Astrocyte of the spinal cord (primary cell): Measurements from ENCODE around the gene NT5C1A.

Experiments used
- DNase-seq: peaks from one replicate; pipeline ENCODE4 v3.0.0; 2011; ENCODE audit warnings: low read depth, low spot score
- H3K4me3 ChIP-seq: 2 replicates; pipeline ENCODE4 v1.5.1; 2011; ENCODE audit warnings: low read depth, mild to moderate bottlenecking, low read length, moderate library complexity
- CTCF ChIP-seq: IDR thresholded peaks from 2 replicates; pipeline ENCODE4 v1.5.1; 2012; ENCODE audit warnings: low read depth, mild to moderate bottlenecking, low read length, inconsistent platforms
- in situ Hi-C: cut with HindIII; loops from 2 replicates; pipeline ENCODE4 v1.10.0; 2017; ENCODE audit warnings: low sequenced_read_pairs

Gene NT5C1A

GRCh38 chr1:39690225-39690624, 18.3 kb upstream of the NT5C1A start:
- in situ Hi-C loops: no loop called here
- DNase-seq: no peak
- H3K4me3 ChIP-seq: no peak overlapping the region
- no peak for TF ChIP-seq CTCF

GRCh38 chr1:39689635-39690034, 17.7 kb upstream of the NT5C1A start:
- TF ChIP-seq CTCF: no peak
- in situ Hi-C loops: no loop called here
- H3K4me3 ChIP-seq: no peak overlapping the region
- DNase-seq: no peak

- DNase-seq: no peak
- in situ Hi-C loops: no loop called here
- H3K4me3 ChIP-seq: no peak overlapping the region
- no peak for TF ChIP-seq CTCF
These were observed 17.3 kb upstream of the NT5C1A start for GRCh38 chr1:39689214-39689613.

GRCh38 chr1:39688706-39689105, 16.8 kb upstream of the NT5C1A start:
- no peak for DNase-seq
- TF ChIP-seq CTCF: no peak
- in situ Hi-C loops: no loop called here
- no peak overlapping the region for H3K4me3 ChIP-seq

- no peak for DNase-seq
- no peak for TF ChIP-seq CTCF
- H3K4me3 ChIP-seq: no peak overlapping the region
- in situ Hi-C loops: no loop called here
These were observed 15.3 kb upstream of the NT5C1A start for GRCh38 chr1:39687243-39687642.

GRCh38 chr1:39685071-39685470, 13.2 kb upstream of the NT5C1A start:
- no peak for DNase-seq
- TF ChIP-seq CTCF: no peak
- no peak overlapping the region for H3K4me3 ChIP-seq
- in situ Hi-C loops: no loop called here

GRCh38 chr1:39684313-39684664, 12.4 kb upstream of the NT5C1A start:
- DNase-seq: no peak
- TF ChIP-seq CTCF: no peak
- in situ Hi-C loops: no loop called here
- no peak overlapping the region for H3K4me3 ChIP-seq
